GM12875 (cell line): ENCODE data around the gene SHOX.
"Not testable (repeated sequence)": the region's sequence is repeated elsewhere in the genome, so short reads cannot be mapped to it uniquely, and the experiment has no call there.

ENCODE experiments used
- H3K4me3 ChIP-seq: one replicate; pipeline ENCODE4 v1.5.1; 2011; ENCODE audit warnings: low read depth, low read length, control low read depth
- TF ChIP-seq, protein P1 (sequence below): IDR thresholded peaks from 2 replicates; pipeline ENCODE4 v1.5.1; 2011; ENCODE audit warnings: low read depth, mild to moderate bottlenecking, control low read depth, inconsistent platforms, low read length, moderate library complexity, borderline replicate concordance; ENCODE audit not compliant: insufficient read depth

SHOX gene

DNA sequence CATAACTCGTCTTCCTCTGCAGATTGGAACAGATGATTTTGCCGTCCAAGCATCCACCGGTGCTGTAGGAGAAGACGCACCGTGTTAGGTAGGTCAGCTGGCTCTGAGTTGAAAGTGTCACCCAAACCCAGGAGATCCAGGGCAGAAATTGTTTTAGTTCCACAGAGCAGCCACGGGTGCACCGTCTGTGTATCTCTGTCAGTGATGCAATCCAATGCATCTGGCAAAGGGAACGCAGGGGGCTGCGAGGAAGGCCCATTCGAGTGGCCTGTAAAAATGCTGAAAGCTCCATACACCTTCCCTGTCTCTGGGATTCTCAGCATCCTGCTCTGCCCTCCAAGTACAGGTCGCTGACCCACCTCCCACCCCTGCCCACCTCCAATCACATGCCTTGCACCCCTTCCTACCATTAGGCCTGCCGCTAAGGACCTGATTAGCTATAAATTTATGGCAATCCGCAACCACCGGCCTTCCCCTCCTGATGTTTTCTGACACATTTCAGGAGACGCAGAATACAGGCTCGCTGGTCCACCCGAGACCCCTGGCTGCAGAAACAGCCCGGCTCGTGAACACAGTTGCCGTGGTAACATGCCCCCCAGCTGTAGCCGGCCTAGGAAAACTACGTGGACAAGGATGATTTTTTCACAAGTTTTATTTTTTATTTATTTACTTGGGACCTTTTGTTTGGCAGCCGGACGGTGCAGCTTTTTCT is 39.7 kb upstream of the SHOX start:
- TF ChIP-seq, protein P1, sequence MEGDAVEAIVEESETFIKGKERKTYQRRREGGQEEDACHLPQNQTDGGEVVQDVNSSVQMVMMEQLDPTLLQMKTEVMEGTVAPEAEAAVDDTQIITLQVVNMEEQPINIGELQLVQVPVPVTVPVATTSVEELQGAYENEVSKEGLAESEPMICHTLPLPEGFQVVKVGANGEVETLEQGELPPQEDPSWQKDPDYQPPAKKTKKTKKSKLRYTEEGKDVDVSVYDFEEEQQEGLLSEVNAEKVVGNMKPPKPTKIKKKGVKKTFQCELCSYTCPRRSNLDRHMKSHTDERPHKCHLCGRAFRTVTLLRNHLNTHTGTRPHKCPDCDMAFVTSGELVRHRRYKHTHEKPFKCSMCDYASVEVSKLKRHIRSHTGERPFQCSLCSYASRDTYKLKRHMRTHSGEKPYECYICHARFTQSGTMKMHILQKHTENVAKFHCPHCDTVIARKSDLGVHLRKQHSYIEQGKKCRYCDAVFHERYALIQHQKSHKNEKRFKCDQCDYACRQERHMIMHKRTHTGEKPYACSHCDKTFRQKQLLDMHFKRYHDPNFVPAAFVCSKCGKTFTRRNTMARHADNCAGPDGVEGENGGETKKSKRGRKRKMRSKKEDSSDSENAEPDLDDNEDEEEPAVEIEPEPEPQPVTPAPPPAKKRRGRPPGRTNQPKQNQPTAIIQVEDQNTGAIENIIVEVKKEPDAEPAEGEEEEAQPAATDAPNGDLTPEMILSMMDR: no peak
- H3K4me3 ChIP-seq: no peak overlapping the region

- TF ChIP-seq, protein P1: no peak
- H3K4me3 ChIP-seq: no peak overlapping the region
Observed at GRCh38 chrX:599837-600715, 30.5 kb upstream of the SHOX start.

GRCh38 chrX:603029-603428 is 27.6 kb upstream of the SHOX start:
- H3K4me3 ChIP-seq: not testable (repeated sequence)

- H3K4me3 ChIP-seq: not testable (repeated sequence)
Observed at GRCh38 chrX:604616-605015, 26.0 kb upstream of the SHOX start.

- not testable (repeated sequence) for H3K4me3 ChIP-seq
Observed at GRCh38 chrX:608088-608487, 22.5 kb upstream of the SHOX start.

DNA sequence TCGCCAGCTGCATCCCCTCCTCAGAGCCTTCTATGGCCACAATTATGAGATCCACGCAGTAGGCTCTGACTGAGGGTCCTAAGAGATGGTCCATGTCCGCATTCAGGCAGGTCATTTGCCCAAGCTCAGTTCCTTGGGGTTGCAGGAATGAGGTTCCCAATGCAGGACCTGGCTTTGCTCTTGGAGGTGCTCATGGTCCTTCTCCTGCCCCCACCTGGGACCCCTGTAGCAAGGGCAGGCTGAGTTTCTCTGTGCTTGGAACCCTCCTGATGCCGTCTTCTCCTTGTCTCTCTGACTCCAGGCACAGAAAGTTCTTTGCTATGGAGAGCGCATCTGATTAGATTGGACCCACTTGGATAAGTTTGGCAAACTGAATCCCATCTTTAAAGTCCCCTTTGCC is 16.5 kb upstream of the SHOX start:
- no peak overlapping the region for H3K4me3 ChIP-seq
- TF ChIP-seq, protein P1: no peak

DNA sequence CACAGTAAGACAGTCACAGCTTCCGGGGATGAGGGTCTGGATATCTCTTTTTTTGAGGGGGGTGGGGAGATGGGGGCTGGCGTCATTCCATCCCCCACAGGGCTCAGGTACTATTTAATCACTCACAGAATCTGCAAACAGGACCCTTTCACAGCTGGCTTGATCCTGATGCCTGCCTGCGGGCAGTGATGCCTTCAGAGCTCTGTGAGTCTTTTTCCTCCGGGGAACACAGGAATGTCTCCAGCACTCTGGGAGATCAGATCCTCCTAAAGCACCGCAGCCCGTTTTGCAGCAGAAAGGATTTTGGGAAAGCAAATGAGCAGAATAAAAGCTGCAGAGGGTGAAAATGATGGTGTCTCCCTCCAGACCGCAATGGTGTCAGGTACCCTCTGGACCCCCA is 13.2 kb upstream of the SHOX start:
- TF ChIP-seq, protein P1: no peak
- H3K4me3 ChIP-seq: no peak overlapping the region

DNA sequence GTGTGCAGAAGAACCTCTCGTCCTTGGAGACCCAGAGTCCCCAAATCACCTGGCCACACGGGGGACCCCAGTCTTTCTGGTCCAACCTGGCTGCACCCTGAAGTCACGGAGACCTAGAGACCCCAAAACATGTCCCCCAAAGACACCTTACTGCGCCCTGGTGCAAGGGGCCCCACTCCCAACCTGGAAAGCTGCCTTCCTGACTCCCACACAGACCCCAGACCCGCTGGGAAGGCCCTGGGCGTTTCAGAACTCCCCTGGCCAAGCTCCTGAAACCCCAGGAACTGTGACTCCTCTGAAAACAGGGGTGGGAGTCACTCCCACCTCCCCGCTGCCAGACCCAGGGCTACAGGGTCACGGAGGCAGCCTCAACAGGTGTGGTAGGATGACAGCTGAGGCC is 12.7 kb upstream of the SHOX start:
- TF ChIP-seq, protein P1: no peak
- H3K4me3 ChIP-seq: no peak overlapping the region

DNA sequence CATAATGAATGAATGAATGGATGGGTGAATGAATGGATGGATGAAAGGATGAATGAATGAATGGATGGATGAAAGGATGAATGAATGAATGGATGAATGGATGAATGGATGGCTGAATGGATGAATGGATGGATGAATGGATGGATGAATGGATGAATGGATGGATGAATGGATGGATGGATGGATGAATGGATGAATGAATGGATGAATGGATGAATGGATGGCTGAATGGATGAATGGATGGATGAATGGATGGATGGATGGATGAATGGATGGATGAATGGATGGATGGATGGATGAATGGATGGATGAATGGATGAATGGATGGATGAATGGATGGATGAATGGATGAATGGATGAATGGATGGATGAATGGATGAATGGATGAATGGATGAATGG is 12.3 kb upstream of the SHOX start:
- H3K4me3 ChIP-seq: not testable (repeated sequence)
